GM12873 (cell line): Measurements from ENCODE around the gene KRT78.

Source experiments
- TF ChIP-seq, protein P1 (sequence below): IDR thresholded peaks from 2 replicates; pipeline ENCODE4 v1.5.1; 2012; ENCODE audit warnings: low read depth, mild to moderate bottlenecking, moderate library complexity, low read length, control low read depth; ENCODE audit not compliant: insufficient read depth; ENCODE audit errors: missing control alignments

The KRT78 gene

DNA sequence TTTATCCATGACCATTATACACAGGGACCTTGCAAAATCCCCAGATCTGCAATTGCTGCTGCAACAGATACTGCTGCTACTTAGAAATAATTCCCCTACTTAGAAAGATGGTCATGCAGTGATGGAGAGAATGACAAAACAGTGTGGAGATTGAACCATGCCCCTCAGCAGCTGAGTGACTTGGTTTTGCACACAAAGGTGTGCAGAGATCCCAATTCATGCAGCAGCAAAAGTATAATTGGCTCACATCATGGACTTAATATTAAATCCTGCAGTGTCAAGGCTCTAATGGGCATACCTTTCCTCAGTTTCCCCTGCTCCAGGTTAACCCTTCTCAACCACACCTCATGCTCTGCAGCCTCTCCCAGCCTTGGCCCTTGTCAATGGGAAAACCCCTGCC is 3.0 kb upstream of the KRT78 start:
- TF ChIP-seq, protein P1, sequence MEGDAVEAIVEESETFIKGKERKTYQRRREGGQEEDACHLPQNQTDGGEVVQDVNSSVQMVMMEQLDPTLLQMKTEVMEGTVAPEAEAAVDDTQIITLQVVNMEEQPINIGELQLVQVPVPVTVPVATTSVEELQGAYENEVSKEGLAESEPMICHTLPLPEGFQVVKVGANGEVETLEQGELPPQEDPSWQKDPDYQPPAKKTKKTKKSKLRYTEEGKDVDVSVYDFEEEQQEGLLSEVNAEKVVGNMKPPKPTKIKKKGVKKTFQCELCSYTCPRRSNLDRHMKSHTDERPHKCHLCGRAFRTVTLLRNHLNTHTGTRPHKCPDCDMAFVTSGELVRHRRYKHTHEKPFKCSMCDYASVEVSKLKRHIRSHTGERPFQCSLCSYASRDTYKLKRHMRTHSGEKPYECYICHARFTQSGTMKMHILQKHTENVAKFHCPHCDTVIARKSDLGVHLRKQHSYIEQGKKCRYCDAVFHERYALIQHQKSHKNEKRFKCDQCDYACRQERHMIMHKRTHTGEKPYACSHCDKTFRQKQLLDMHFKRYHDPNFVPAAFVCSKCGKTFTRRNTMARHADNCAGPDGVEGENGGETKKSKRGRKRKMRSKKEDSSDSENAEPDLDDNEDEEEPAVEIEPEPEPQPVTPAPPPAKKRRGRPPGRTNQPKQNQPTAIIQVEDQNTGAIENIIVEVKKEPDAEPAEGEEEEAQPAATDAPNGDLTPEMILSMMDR = no peak

GRCh38 chr12:52850681-52851080 is 1.9 kb upstream of the KRT78 start:
- TF ChIP-seq, protein P1 = no peak

- TF ChIP-seq, protein P1 = no peak
Observed at GRCh38 chr12:52849511-52849910, 717 bp upstream of the KRT78 start.

GRCh38 chr12:52847335-52848102 is 1.3 kb downstream of the KRT78 start:
- TF ChIP-seq, protein P1 = no peak

- TF ChIP-seq, protein P1 = no peak
Observed at GRCh38 chr12:52846356-52846970, 2.3 kb downstream of the KRT78 start.

DNA sequence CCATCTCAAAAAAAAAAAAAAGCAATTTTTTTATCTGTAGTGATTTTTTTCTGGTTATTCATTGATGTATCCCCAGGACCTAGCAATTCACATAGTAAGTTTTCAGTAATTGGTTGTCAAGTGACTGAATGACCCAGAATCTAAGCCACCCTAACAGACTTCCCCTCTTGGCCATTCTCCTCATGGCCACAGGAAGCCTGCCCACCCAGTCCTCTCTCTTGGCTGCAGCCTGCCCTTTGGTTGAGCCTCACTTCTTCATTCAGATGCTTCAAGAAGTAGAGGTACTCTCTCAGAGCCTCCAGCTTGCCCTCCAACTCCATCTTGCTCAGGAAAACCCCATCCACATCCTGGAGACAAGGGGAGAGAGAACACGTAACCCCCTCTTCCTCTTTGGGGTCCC is 2.8 kb downstream of the KRT78 start:
- TF ChIP-seq, protein P1 = no peak

- TF ChIP-seq, protein P1 = no peak
Observed at GRCh38 chr12:52844386-52844785, 4.4 kb downstream of the KRT78 start.
